ENCODE measurements around the gene RCC1.

DNA sequence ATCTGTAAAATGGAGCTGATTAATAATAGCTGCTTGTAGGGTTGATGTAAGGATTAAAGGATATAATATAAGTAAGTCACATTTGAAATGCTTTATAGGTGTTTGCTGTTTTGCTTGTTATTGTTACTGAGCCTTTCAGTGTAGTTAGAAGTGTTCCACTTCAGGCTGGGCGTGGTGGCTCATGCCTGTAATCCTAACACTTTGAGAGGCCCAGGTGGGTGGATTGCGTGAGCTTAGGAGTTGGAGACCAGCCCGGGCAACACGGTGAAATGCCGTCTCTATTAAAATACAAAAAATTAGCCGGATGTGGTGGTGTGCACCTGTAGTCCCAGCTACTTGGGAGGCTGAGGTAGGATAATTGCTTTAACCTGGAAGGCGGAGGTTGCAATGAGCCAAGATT, 59.2 kb downstream of the RCC1 start:
- TF ChIP-seq, protein P1, sequence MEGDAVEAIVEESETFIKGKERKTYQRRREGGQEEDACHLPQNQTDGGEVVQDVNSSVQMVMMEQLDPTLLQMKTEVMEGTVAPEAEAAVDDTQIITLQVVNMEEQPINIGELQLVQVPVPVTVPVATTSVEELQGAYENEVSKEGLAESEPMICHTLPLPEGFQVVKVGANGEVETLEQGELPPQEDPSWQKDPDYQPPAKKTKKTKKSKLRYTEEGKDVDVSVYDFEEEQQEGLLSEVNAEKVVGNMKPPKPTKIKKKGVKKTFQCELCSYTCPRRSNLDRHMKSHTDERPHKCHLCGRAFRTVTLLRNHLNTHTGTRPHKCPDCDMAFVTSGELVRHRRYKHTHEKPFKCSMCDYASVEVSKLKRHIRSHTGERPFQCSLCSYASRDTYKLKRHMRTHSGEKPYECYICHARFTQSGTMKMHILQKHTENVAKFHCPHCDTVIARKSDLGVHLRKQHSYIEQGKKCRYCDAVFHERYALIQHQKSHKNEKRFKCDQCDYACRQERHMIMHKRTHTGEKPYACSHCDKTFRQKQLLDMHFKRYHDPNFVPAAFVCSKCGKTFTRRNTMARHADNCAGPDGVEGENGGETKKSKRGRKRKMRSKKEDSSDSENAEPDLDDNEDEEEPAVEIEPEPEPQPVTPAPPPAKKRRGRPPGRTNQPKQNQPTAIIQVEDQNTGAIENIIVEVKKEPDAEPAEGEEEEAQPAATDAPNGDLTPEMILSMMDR (IDR thresholded peaks at IDR 0.05; ENCODE audit: low read length): no peak
- TF ChIP-seq EZH2phosphoT487 (IDR thresholded peaks at IDR 0.05; ENCODE audit: low read length): no peak

Measured in MM.1S (cell line).